ENCODE results near the gene CALD1. TPM values are rescaled to one million over a fixed set of nuclear protein-coding genes. Genes with fewer than 3 reads are reported as not detected.
A peak's percentile ranks its signal among the peaks of the same experiment; 100 is the strongest.

Gene CALD1
- total RNA-seq, 4 donors from 2014 or later = 32.3 to 462 (median 98.4) TPM

GRCh38 chr7:134772401-134772800 lies 7.0 kb upstream of the CALD1 start:
- TF ChIP-seq CTCF (IDR thresholded peaks at IDR 0.05) = no peak
- TF ChIP-seq POLR2A (IDR thresholded peaks at IDR 0.05) = no peak
- intact Hi-C loops (cut with DNase I) = no loop called here
- 54 to 62% methylated on average over 3 of the region's 3 CpGs for WGBS, 2 donors
- Histone ChIP-seq H3K27me3 (no peaks in the 10 kb centered on the region), H3K36me3 (no peaks in the 10 kb centered on the region), H3K4me3 (no peak overlapping the region), H3K9me3 (no peaks in the 10 kb centered on the region), H3K4me1 (peaks cover 0 to under 1% (median 0%) of the 10 kb centered on the region in 3 donors), H3K27ac (no peak overlapping the region)
- no peak for DNase-seq

GRCh38 chr7:134773164-134773563 lies 6.3 kb upstream of the CALD1 start:
- Histone ChIP-seq H3K4me3 (no peak overlapping the region), H3K36me3 (no peaks in the 10 kb centered on the region), H3K27ac (no peak overlapping the region), H3K9me3 (no peaks in the 10 kb centered on the region), H3K4me1 (peaks cover 0 to 7% (median 0%) of the 10 kb centered on the region in 3 donors), H3K27me3 (no peaks in the 10 kb centered on the region)
- intact Hi-C loops (cut with DNase I) = no loop called here
- no peak for DNase-seq
- WGBS, 2 donors = 98 to 100% methylated on average over 3 to 4 of the region's 4 CpGs
- TF ChIP-seq POLR2A (IDR thresholded peaks at IDR 0.05) (no peak), CTCF (IDR thresholded peaks at IDR 0.05) (no peak)

- WGBS, 2 donors = 86 to 87% methylated on average over 3 of the region's 3 CpGs
- TF ChIP-seq CTCF (IDR thresholded peaks at IDR 0.05) (no peak), POLR2A (IDR thresholded peaks at IDR 0.05) (no peak)
Observed at GRCh38 chr7:134774119-134774518, 5.3 kb upstream of the CALD1 start.

GRCh38 chr7:134777470-134777869 lies 2.0 kb upstream of the CALD1 start:
- Histone ChIP-seq H3K4me3 (no peak overlapping the region), H3K4me1 (peaks cover 4 to 39% (median 6%) of the 10 kb centered on the region in 3 donors), H3K27ac (peak overlapping the region in 3 of 4 donors; percentile 84 to 90 (median 90)), H3K9me3 (no peaks in the 10 kb centered on the region), H3K27me3 (no peaks in the 10 kb centered on the region), H3K36me3 (no peaks in the 10 kb centered on the region)
- TF ChIP-seq POLR2A (IDR thresholded peaks at IDR 0.05) = no peak
- 71 to 88% methylated on average over 3 of the region's 3 CpGs for WGBS, 2 donors
- intact Hi-C loops (cut with DNase I) = no loop called here
- DNase-seq = no peak

More at GRCh38 chr7:134774119-134774518, 5.3 kb upstream of the CALD1 start:
- no peaks in the 10 kb centered on the region for H3K36me3 ChIP-seq
- H3K27me3 ChIP-seq = no peaks in the 10 kb centered on the region
- no peak for DNase-seq
- no peak overlapping the region for H3K27ac ChIP-seq
- H3K4me1 ChIP-seq = peaks cover 3 to 16% (median 4%) of the 10 kb centered on the region in 3 donors
- H3K4me3 ChIP-seq = no peak overlapping the region
- H3K9me3 ChIP-seq = no peaks in the 10 kb centered on the region
- intact Hi-C loops (cut with DNase I) = no loop called here

GRCh38 chr7:134777908-134778580 lies 1.4 kb upstream of the CALD1 start:
- TF ChIP-seq CTCF (IDR thresholded peaks at IDR 0.05) (no peak), POLR2A (IDR thresholded peaks at IDR 0.05) (no peak)
- no peak for DNase-seq
- intact Hi-C loops (cut with DNase I) = no loop called here
- no peaks in the 10 kb centered on the region for H3K9me3 ChIP-seq
- H3K36me3 ChIP-seq = no peaks in the 10 kb centered on the region
- H3K4me3 ChIP-seq = no peak overlapping the region
- H3K27me3 ChIP-seq = no peaks in the 10 kb centered on the region
- peak overlapping the region; percentile 63 to 90 (median 87) for H3K27ac ChIP-seq
- H3K4me1 ChIP-seq = peaks cover 4 to 39% (median 6%) of the 10 kb centered on the region in 3 donors
- WGBS, 2 donors = 64 to 92% methylated on average over 2 of the region's 2 CpGs
